GM10847 (cell line): Measurements from ENCODE around the gene GPC2.
"Not testable (repeated sequence)": the region's sequence is repeated elsewhere in the genome, so short reads cannot be mapped to it uniquely, and the experiment has no call there.

Experiments used
- POLR2A ChIP-seq: IDR thresholded peaks from 2 replicates; pipeline ENCODE4 v1.6.1; 2011; ENCODE audit not compliant: insufficient read length; ENCODE audit errors: extremely low read depth

GPC2 gene

GRCh38 chr7:100177045-100178001 is at the start of gene GPC2, which contains the start of gene STAG3:
TSS of gene GPC2 (minus strand) at chr7:100177381. CDS start at chr7:100177199, 182 bp downstream.
TSS of gene STAG3 (plus strand) at chr7:100177918. CDS start at chr7:100180557, 2,639 bp downstream.
- no peak for TF ChIP-seq POLR2A

GRCh38 chr7:100222445-100223132 is 45.4 kb upstream of the GPC2 start:
- no peak for TF ChIP-seq POLR2A

- TF ChIP-seq POLR2A = no peak
These were observed 44.7 kb upstream of the GPC2 start for GRCh38 chr7:100221767-100222444.

- peak; percentile 51 for TF ChIP-seq POLR2A
These were observed 44.1 kb upstream of the GPC2 start for GRCh38 chr7:100221231-100221718.

- no peak for TF ChIP-seq POLR2A
These were observed 43.5 kb upstream of the GPC2 start for GRCh38 chr7:100220586-100221230.

- TF ChIP-seq POLR2A = not testable (repeated sequence)
These were observed 42.8 kb upstream of the GPC2 start, which contains the start of gene PVRIG for GRCh38 chr7:100219801-100220585. TSS of gene PVRIG (plus strand) at chr7:100219949. CDS start at chr7:100219971, 22 bp downstream.

- TF ChIP-seq POLR2A = no peak
These were observed 42.1 kb upstream of the GPC2 start for GRCh38 chr7:100219271-100219737.

GRCh38 chr7:100215895-100216294 is 38.7 kb upstream of the GPC2 start:
- no peak for TF ChIP-seq POLR2A

GRCh38 chr7:100213672-100214071 is 36.5 kb upstream of the GPC2 start:
- no peak for TF ChIP-seq POLR2A

- no peak for TF ChIP-seq POLR2A
These were observed 35.6 kb upstream of the GPC2 start for GRCh38 chr7:100212631-100213286.

GRCh38 chr7:100211342-100211780 is 34.2 kb upstream of the GPC2 start:
- TF ChIP-seq POLR2A = no peak

GRCh38 chr7:100210805-100211204 is 33.6 kb upstream of the GPC2 start:
- TF ChIP-seq POLR2A = no peak

- no peak for TF ChIP-seq POLR2A
These were observed 32.3 kb upstream of the GPC2 start for GRCh38 chr7:100209493-100209892.
